ENCODE measurements around the gene PITX1.

DNA sequence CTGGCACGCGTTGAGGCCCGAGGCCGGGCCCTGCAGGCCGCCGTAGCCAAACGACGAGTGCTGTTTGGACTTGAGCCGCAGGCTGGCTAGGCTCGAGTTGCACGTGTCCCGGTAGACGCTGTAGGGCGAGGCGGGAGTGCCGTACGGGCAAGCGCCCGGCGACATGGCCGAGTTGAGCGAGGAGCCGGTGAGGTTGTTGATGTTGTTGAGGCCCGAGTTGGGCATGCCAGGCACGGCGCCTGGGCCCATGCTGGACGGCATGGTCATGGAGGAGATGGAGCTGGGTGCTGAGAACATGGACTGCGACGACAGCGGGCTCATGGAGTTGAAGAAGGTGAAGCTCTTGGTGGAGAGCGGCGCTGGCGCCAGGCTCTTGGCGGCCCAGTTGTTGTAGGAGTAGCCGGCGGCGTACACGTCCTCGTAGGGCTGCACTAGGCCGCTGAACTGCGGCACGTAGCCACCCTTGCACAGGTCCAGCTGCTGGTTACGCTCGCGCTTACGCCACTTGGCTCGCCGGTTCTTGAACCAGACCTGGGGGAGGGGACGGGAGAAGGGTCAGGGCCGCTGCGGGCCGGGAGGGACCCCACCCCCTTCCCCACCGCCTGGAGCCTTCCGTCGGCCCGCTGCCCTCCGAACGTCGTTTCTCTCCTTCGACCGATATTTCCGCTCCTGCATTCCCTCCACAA lies 5.1 kb downstream of the PITX1 start:
- TF ChIP-seq CTCF (conservative IDR thresholded peaks at IDR 0.05; ENCODE audit: low read length), result no peak
- TF ChIP-seq EZH2phosphoT487 (IDR thresholded peaks at IDR 0.05; ENCODE audit: borderline replicate concordance, low read depth, low read length), result no peak
